HG03575 (cell line): ENCODE results near the gene RAD51D.
A peak's percentile ranks its signal among the peaks of the same experiment; 100 is the strongest.

ENCODE experiments used
- ATAC-seq: cut with Tn5 transposase; IDR thresholded peaks from one replicate; pipeline ENCODE4 v1.9.1; 2021; ENCODE audit not compliant: unreplicated experiment, insufficient number of reproducible peaks, low FRiP score; ENCODE audit errors: extremely low read depth

Gene RAD51D

GRCh38 chr17:35079547-35080423 lies 39.9 kb downstream of the RAD51D start:
- no peak for ATAC-seq

DNA sequence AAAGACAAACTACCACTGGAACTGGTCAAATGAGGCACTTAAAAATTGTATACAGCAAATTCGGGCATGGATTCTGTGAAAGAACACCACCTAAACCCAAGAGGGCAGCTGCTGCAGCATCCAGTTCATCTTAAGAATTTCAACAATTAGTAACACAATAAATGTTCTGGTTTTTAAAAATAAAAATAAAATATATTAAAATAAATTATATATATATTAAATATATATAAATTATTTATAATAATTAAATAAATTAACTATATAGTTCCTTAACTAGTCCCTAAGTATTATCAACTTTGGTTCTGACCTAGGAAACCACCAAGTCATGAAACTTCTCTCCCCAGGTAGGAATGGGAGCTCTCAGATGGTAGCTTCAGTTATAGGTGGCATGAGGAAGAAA lies 42.8 kb downstream of the RAD51D start:
- no peak for ATAC-seq

DNA sequence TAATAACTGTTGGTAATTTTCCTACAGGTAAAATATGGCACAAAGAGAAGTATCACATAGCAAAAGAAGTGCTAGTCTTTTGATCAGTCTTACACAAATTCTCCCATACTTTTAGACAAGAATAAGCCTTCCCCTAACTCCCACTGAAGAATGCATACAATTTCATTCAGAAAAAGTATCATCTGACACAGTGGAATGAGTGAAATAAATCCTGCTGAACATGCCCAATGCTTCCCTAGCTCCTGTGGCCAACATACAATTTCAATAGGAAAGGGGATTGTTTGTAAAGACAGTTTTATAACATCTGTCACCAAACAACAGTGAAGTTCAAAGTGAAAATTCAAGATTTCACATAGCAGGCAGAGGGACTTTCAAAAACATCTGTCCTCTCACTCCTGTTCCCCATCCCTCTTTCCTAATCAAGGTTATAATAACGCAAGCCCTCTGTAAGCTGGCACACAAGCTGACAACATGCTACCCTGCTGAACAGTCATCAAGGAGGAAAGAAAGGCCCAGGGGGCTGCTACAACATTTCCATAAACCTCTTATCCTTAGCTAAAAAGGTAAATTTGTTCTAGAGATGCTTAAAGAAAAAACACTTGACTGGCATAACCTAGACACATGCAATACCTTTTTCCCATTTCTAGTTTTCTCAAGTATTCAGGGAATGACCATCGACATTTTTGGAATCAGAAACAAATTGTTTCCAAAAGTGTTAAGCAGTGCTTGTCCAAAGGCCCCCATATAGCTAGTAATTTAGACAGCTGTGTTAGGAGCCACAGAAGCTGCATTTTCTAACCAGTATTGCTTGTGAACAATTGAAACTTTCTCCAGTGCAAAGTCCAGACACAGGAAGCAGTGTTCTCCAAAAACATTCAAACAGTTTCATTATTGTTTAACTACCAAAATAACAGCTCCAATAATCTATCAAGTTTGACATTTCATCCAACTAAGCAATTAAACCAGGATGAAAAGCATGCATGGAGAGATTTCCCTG lies 44.7 kb downstream of the RAD51D start:
- ATAC-seq = no peak

DNA sequence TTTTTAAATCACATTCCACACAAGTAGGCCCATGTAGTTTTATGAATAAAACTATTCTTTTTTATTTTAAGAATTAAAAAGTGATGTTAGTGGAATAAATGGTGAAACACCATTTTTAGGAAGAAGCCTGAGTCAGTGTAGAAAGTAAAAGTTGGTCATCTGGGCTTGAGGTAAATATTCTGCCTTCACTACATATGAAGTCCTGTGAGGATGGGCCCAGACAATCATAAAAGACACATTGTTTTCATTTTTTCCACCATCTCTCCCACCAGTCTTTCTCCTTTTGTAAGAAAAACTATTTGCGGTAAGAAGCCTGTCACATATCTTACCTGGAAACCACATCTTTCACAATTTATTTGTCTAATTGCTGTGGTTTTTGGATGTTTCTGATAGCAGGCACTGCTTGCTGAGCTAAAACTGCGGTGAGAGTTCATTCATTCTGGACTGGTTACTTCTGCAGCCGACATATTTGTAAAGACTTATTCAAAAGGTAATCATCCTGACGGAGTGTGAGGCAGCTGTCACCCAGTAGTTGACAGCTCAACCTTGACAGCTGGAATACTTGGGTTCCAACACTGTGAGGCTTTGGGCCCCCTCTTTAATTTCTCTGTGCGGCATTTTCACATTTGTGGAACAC lies 45.6 kb downstream of the RAD51D start:
- ATAC-seq = no peak

GRCh38 chr17:35073183-35073790 lies 46.4 kb downstream of the RAD51D start:
- ATAC-seq = no peak

DNA sequence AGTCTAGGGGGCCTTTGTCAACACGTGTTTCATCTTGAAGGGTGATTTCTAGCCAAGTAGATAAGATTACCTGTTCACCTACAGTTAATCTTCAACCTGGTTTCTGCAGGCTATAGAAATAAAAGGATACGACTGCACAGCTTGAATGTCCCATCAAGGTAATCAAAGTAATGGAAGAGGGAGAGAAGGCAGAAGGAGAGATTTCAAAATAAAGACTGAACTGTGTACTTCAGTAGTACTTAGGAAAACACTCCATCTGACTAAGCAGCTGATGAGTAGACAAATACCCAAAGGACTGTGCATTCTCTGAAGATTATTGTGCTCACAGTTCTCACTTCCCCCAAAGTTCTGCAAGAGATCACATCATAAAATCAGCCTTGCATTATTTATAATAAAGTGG lies 50.3 kb downstream of the RAD51D start:
- no peak for ATAC-seq

DNA sequence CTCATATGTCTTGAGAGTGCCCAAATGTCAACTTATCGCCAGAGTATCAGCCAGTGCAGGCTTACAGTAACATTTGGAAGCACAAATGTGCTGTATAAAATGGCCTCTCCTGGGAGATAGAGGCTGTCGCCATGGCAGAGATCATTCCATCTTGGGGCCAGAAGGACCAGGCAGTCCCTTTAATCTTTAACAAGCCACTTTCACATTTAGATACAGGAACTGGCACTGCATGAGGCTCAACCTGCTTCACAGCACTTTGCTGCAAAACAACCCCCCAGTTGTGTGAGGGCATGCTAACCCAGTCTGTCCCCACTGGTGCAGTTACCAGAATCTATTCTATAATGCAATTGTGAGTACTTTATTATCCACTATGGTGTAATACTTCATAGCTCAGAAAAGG lies 51.4 kb downstream of the RAD51D start:
- ATAC-seq = no peak

GRCh38 chr17:35065880-35066279 lies 53.8 kb downstream of the RAD51D start:
- no peak for ATAC-seq

- ATAC-seq = no peak
Measured at GRCh38 chr17:35064516-35065215, 55.0 kb downstream of the RAD51D start.

GRCh38 chr17:35063514-35064223 lies 56.0 kb downstream of the RAD51D start, which contains the start of gene RFFL:
RFFL (minus strand) TSS chr17:35063707; CDS start chr17:35026553, 37,154 bp downstream.
- ATAC-seq = peak; percentile 55

GRCh38 chr17:35062308-35062707 lies 57.4 kb downstream of the RAD51D start:
- no peak for ATAC-seq

DNA sequence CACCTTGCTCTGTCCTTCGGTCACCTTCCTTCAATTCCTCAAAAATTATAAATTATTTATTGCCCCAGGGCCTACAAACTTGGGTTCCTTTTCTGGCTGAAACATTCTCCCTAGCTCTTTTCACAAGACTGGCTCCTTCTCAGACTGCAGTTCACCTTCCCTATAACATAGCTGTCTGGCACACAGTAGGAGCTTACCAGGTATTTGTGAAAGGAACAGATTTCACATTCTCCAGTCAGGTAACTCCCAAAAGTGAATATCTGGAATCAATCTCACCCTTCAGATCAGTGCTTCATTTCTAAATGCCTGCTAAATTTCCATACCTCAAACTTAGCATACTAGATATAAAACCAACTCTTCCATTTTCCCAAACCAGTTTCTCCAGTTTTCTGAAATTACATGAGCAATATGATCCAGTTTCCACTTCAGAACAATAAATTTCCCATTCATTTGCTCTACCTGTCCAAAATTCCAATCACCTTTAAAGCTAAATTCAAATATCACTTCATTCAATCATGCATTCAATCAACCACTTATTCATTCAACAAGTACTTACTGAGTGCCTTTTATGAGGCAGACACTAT lies 62.2 kb downstream of the RAD51D start:
- no peak for ATAC-seq

- no peak for ATAC-seq
Measured at GRCh38 chr17:35056013-35056412, 63.6 kb downstream of the RAD51D start.

- no peak for ATAC-seq
Measured at GRCh38 chr17:35053204-35053603, 66.5 kb downstream of the RAD51D start.

- ATAC-seq = no peak
Measured at GRCh38 chr17:35052780-35053179, 66.9 kb downstream of the RAD51D start.

- ATAC-seq = no peak
Measured at GRCh38 chr17:35052241-35052610, 67.4 kb downstream of the RAD51D start.

DNA sequence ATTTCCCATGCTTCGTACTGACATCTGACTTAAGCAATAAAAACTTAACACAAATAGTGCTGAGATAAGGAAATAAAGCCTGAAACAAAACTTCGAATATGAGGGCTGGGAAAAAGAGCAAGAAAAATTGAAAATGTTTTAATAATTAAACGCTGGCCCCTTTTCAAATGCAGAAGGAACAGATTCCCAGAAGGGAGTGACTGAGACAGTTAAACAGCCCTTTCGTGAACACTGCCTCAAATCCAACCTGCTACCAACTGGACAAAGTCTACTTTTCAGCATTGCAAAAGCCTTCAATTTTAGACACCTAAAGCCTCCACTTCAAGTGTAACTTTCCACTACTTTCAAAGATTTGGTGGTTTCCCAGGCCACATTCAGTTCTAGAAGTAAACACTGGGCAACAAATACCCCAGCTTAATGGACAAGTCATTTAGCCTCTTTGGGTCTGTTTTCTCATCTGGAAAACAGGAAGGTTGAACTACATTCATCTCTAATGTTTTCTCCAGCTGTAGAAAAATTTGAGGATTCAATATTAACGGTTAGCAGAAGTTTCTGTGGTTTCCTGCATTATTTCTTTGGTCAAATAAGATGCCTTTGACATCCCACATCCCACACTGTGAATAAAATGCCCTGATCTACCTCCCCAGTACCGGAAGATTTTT lies 68.0 kb downstream of the RAD51D start:
- ATAC-seq = no peak
